IMR-90 (cell line): ENCODE results near the gene ZDHHC1. TPM values are rescaled to one million over a fixed set of nuclear protein-coding genes. Genes with fewer than 3 reads are reported as not detected.

Experiments used
- ATAC-seq: fragments of 200-7000 bp; cut with Tn5 transposase; 2 replicates; pipeline ENCODE4 v1.9.1; 2020; ENCODE audit warnings: low read depth, mild to moderate bottlenecking, moderate library complexity
- BruUV-seq: library from RNA; stranded (reverse); fragments of 400-500 nt; replicated peaks from 2 replicates; lab custom pipeline; 2021; lab: Mats Ljungman, UMichigan
- CTCF ChIA-PET: fragments of 300-600 bp; formaldehyde crosslinking; extraction: SDS; loops from one replicate; lab custom pipeline; 2021; ENCODE audit warnings: antibody characterized with exemption; lab: Yijun Ruan, JAX
- POLR2A ChIA-PET: fragments of 300-600 bp; sonication (Branson Sonifier 250); formaldehyde crosslinking; loops from one replicate; lab custom pipeline; 2022; ENCODE audit warnings: antibody characterized with exemption; ENCODE audit not compliant: unreplicated experiment; lab: Charles Lee
- DNase-seq: peaks from one replicate; pipeline ENCODE4 v3.0.0; 2013
- H2AFZ ChIP-seq: replicated peaks from 2 replicates; pipeline ENCODE3; 2013; ENCODE audit warnings: low read length, mild to moderate bottlenecking; ENCODE audit not compliant: poor library complexity
- H2AK5ac ChIP-seq: 2 replicates; pipeline ENCODE4 v1.6.1; 2013; ENCODE audit warnings: low read depth, low read length, inconsistent platforms
- H2AK9ac ChIP-seq: replicated peaks from 2 replicates; pipeline ENCODE3; 2013; ENCODE audit warnings: mild to moderate bottlenecking, low read depth, low read length, moderate library complexity; ENCODE audit not compliant: poor library complexity
- H2BK120ac ChIP-seq: 2 replicates; pipeline ENCODE4 v1.6.1; 2013; ENCODE audit warnings: low read depth, low read length, inconsistent platforms
- H2BK15ac ChIP-seq: 3 replicates; pipeline ENCODE4 v1.6.1; 2013; ENCODE audit warnings: low read depth, low read length, inconsistent platforms
- H2BK20ac ChIP-seq: 2 replicates; pipeline ENCODE4 v1.6.1; 2013; ENCODE audit warnings: low read depth, mild to moderate bottlenecking, inconsistent platforms, low read length, moderate library complexity
- H2BK5ac ChIP-seq: 2 replicates; pipeline ENCODE4 v1.6.1; 2013; ENCODE audit warnings: mild to moderate bottlenecking, low read depth, low read length, inconsistent platforms; ENCODE audit not compliant: poor library complexity, severe bottlenecking
- H3K14ac ChIP-seq: replicated peaks from 2 replicates; pipeline ENCODE4 v1.6.1; 2013; ENCODE audit warnings: low read depth, low read length, inconsistent platforms
- H3K18ac ChIP-seq: 2 replicates; pipeline ENCODE4 v1.6.1; 2013; ENCODE audit warnings: low read depth, low read length, control low read depth
- H3K23ac ChIP-seq: 2 replicates; pipeline ENCODE4 v1.6.1; 2013; ENCODE audit warnings: low read depth, low read length, inconsistent platforms
- H3K27ac ChIP-seq: 2 replicates; pipeline ENCODE4 v1.5.1; 2013; ENCODE audit warnings: mild to moderate bottlenecking, control low read depth, low read length; ENCODE audit not compliant: insufficient read depth
- H3K27me3 ChIP-seq: 2 replicates; pipeline ENCODE4 v1.6.1; 2013; ENCODE audit warnings: low read length; ENCODE audit not compliant: control insufficient read depth, insufficient read depth
- H3K36me3 ChIP-seq: 2 replicates; pipeline ENCODE4 v1.6.1; 2013; ENCODE audit warnings: low read length, mixed read lengths; ENCODE audit not compliant: control insufficient read depth, insufficient read depth
- H3K4ac ChIP-seq: 2 replicates; pipeline ENCODE4 v1.6.1; 2013; ENCODE audit warnings: low read depth, low read length, inconsistent platforms
- H3K4me1 ChIP-seq: 2 replicates; pipeline ENCODE4 v1.6.1; 2013; ENCODE audit warnings: low read length, mixed read lengths; ENCODE audit not compliant: control insufficient read depth, insufficient read depth
- H3K4me2 ChIP-seq: 2 replicates; pipeline ENCODE4 v1.6.1; 2013; ENCODE audit warnings: low read depth, mild to moderate bottlenecking, control low read depth, low read length, moderate library complexity
- H3K4me3 ChIP-seq: 2 replicates; pipeline ENCODE4 v1.5.1; 2013; ENCODE audit warnings: low read depth, mild to moderate bottlenecking, control low read depth, low read length, moderate library complexity; ENCODE audit not compliant: insufficient read depth
- H3K56ac ChIP-seq: 2 replicates; pipeline ENCODE4 v1.6.1; 2013; ENCODE audit warnings: low read length, inconsistent platforms; ENCODE audit not compliant: insufficient read depth; ENCODE audit errors: extremely low read depth
- H3K79me1 ChIP-seq, 2 experiments: 2 replicates each; pipeline ENCODE4 v1.6.1; 2013; ENCODE audit warnings: low read length in 2 of 2, inconsistent platforms in 1 of 2, low read depth in 1 of 2
- H3K9ac ChIP-seq: 2 replicates; pipeline ENCODE4 v1.6.1; 2013; ENCODE audit warnings: low read depth, low read length, control low read depth
- H3K9me1 ChIP-seq: 2 replicates; pipeline ENCODE4 v1.6.1; 2013; ENCODE audit warnings: low read length, inconsistent platforms; ENCODE audit not compliant: insufficient read depth
- H3K9me3 ChIP-seq: 2 replicates; pipeline ENCODE4 v1.6.1; 2013; ENCODE audit warnings: low read length; ENCODE audit not compliant: control insufficient read depth, insufficient read depth
- H4K20me1 ChIP-seq: 2 replicates; pipeline ENCODE4 v1.6.1; 2013; ENCODE audit warnings: low read length, inconsistent platforms; ENCODE audit not compliant: insufficient read depth
- H4K5ac ChIP-seq: 2 replicates; pipeline ENCODE4 v1.6.1; 2013; ENCODE audit warnings: mild to moderate bottlenecking, low read depth, low read length, control low read depth
- H4K8ac ChIP-seq, 2 experiments: 2 replicates each; pipeline ENCODE4 v1.6.1; 2013; ENCODE audit warnings: low read depth in 2 of 2, low read length in 2 of 2, control low read depth in 1 of 2, inconsistent platforms in 1 of 2
- H4K91ac ChIP-seq: 2 replicates; pipeline ENCODE4 v1.6.1; 2013; ENCODE audit warnings: low read depth, low read length, inconsistent platforms; ENCODE audit not compliant: insufficient read depth
- BHLHE40 ChIP-seq: fragments of 150-350 bp; IDR thresholded peaks from 2 replicates; pipeline ENCODE4 v1.6.1; 2016; ENCODE audit warnings: mild to moderate bottlenecking, low read depth, low read length
- CEBPB ChIP-seq: IDR thresholded peaks from 2 replicates; pipeline ENCODE4 v1.6.1; 2012; ENCODE audit warnings: low read depth, low read length, improper control_type of control experiment
- CHD1 ChIP-seq: IDR thresholded peaks from 2 replicates; pipeline ENCODE4 v1.6.1; 2012; ENCODE audit warnings: low read depth, low read length, improper control_type of control experiment
- CTCF ChIP-seq: conservative IDR thresholded peaks from 2 replicates; pipeline ENCODE4 v1.5.1; 2012; ENCODE audit warnings: mild to moderate bottlenecking, low read depth, low read length, improper control_type of control experiment
- ELK1 ChIP-seq: fragments of 150-350 bp; IDR thresholded peaks from 2 replicates; pipeline ENCODE4 v1.6.1; 2016; ENCODE audit warnings: low read depth, mild to moderate bottlenecking, low read length, moderate library complexity, borderline replicate concordance
- FOS ChIP-seq: fragments of 150-350 bp; IDR thresholded peaks from 2 replicates; pipeline ENCODE4 v1.6.1; 2016; ENCODE audit warnings: low read depth, low read length
- MAFK ChIP-seq: IDR thresholded peaks from 2 replicates; pipeline ENCODE4 v1.6.1; 2012; ENCODE audit warnings: low read depth, low read length, improper control_type of control experiment
- MAZ ChIP-seq: IDR thresholded peaks from 2 replicates; pipeline ENCODE4 v1.6.1; 2012; ENCODE audit warnings: low read depth, mild to moderate bottlenecking, low read length, improper control_type of control experiment, moderate library complexity, borderline replicate concordance
- MXI1 ChIP-seq: IDR thresholded peaks from 2 replicates; pipeline ENCODE4 v1.6.1; 2012; ENCODE audit warnings: low read depth, mild to moderate bottlenecking, low read length, moderate library complexity, borderline replicate concordance
- NFE2L2 ChIP-seq: fragments of 150-350 bp; IDR thresholded peaks from 2 replicates; pipeline ENCODE4 v1.6.1; 2016; ENCODE audit warnings: low read depth, mild to moderate bottlenecking, low read length
- POLR2A ChIP-seq: IDR thresholded peaks from 2 replicates; pipeline ENCODE4 v1.6.1; 2012; ENCODE audit warnings: mild to moderate bottlenecking, low read depth, low read length
- RAD21 ChIP-seq: IDR thresholded peaks from 2 replicates; pipeline ENCODE4 v1.6.1; 2012; ENCODE audit warnings: low read length, improper control_type of control experiment
- RCOR1 ChIP-seq: IDR thresholded peaks from 2 replicates; pipeline ENCODE4 v1.6.1; 2012; ENCODE audit warnings: mild to moderate bottlenecking, low read length, improper control_type of control experiment; ENCODE audit not compliant: insufficient replicate concordance
- RFX5 ChIP-seq: IDR thresholded peaks from 2 replicates; pipeline ENCODE4 v1.8.0; 2012; ENCODE audit warnings: low read depth, mild to moderate bottlenecking, low read length, moderate library complexity
- SMC3 ChIP-seq: fragments of 150-350 bp; IDR thresholded peaks from 2 replicates; pipeline ENCODE4 v1.6.1; 2016; ENCODE audit warnings: low read depth, mild to moderate bottlenecking, antibody characterized with exemption, low read length, moderate library complexity
- USF2 ChIP-seq: fragments of 150-350 bp; IDR thresholded peaks from 2 replicates; pipeline ENCODE4 v1.6.1; 2017; ENCODE audit warnings: mild to moderate bottlenecking, antibody characterized with exemption, low read length, low read depth
- WGBS, 2 experiments: methylation state at CpG; one replicate each; pipeline versions ENCODE4 v1.1.5 to v1.1.7; 2013; ENCODE audit warnings: missing lambda C conversion rate in 2 of 2; ENCODE audit not compliant: insufficient read length in 1 of 2; ENCODE audit errors: extremely low coverage in 2 of 2; 5-methylcytosine and 5-hydroxymethylcytosine counted together
- dilution Hi-C: fragments of 300-500 bp; cut with HindIII; formaldehyde crosslinking; loops from one replicate; pipeline ENCODE4 v1.14.3; 2018; ENCODE audit warnings: low sequenced_read_pairs; ENCODE audit not compliant: unreplicated experiment
- in situ Hi-C: fragments of 300-500 bp; cut with MboI; formaldehyde crosslinking; loops from 3 replicates; pipeline ENCODE4 v1.14.3; 2019; ENCODE audit warnings: low sequenced_read_pairs, inconsistent platforms, mixed read lengths
- intact Hi-C: fragments of 100-400 bp; cut with micrococcal nuclease; formaldehyde crosslinking; loops from 2 replicates; pipeline ENCODE4 v1.10.0; 2022
- polyA plus RNA-seq, 3 experiments: library from polyadenylated mRNA; depleted of rRNA; stranded (reverse); fragments of >200 nt; gene quantifications; 2 replicates each; pipeline ENCODE4 v1.2.3, GENCODE V29; 2012; ENCODE audit warnings: low replicate concordance in 1 of 3
- total RNA-seq: library from RNA; depleted of rRNA; stranded (reverse); fragments of >200 nt; gene quantifications from 2 replicates; pipeline ENCODE4 v1.2.3, GENCODE V29; 2012

ZDHHC1 gene
- total and polyA plus RNA-seq, 2 of the 4 experiments (the other 2 are of a cell fraction): 2.0 to 5.9 TPM

DNA sequence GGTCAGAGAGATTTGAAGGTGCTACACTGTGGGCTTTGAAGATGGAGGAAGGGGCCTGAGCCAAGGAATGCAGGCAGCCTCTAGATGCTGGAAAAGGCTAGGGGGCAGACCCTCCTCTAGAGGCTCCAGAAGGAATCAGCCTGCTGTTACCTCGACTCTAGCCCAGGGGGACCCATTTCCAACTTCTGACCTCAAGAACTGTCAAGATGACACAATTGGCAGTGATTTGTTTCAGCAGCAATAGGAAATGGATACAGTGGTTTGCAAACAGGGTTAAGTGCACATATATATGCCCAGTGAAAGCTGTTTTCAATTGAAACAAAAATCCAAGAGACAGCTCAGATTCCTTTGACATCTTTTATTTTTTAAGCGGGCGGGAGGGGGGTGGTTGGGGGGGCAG lies 3.7 kb upstream of the ZDHHC1 start:
- no peak overlapping the region for H3K56ac ChIP-seq
- H4K91ac ChIP-seq: no peak overlapping the region
- no peak overlapping the region for H3K18ac ChIP-seq
- no peak overlapping the region for H2AK5ac ChIP-seq
- no peak overlapping the region for H3K14ac ChIP-seq
- peaks cover 11% of the 10 kb centered on the region for H3K27me3 ChIP-seq
- no peak for TF ChIP-seq BHLHE40
- no peak for TF ChIP-seq RAD21
- no peak for TF ChIP-seq CEBPB
- no peak for TF ChIP-seq CTCF
- TF ChIP-seq USF2: no peak
- TF ChIP-seq CHD1: no peak
- TF ChIP-seq RCOR1: no peak
- TF ChIP-seq MAFK: no peak
- no peak for TF ChIP-seq RFX5
- no peak for TF ChIP-seq MAZ
- no peak for TF ChIP-seq POLR2A
- no peak for TF ChIP-seq ELK1
- no peak for TF ChIP-seq MXI1
- no peak for TF ChIP-seq SMC3
- no peak for TF ChIP-seq FOS
- no peak for TF ChIP-seq NFE2L2
- H3K9me3 ChIP-seq: no peaks in the 10 kb centered on the region
- H3K4ac ChIP-seq: no peak overlapping the region
- dilution Hi-C loops (no loop called here), in situ Hi-C loops (no loop called here), intact Hi-C loops (no loop called here)
- DNase-seq: no peak
- POLR2A ChIA-PET: no interaction called here
- no peaks in the 10 kb centered on the region for H3K9me1 ChIP-seq
- no peak overlapping the region for H2BK20ac ChIP-seq
- no peaks in the 10 kb centered on the region for H4K20me1 ChIP-seq
- no peak overlapping the region for H3K4me3 ChIP-seq
- H2AK9ac ChIP-seq: no peak overlapping the region
- no peak overlapping the region for H2BK5ac ChIP-seq
- peaks cover 2 to 7% of the 10 kb centered on the region in 2 experiments; a peak in 3 of 4 replicates for H3K79me1 ChIP-seq
- BruUV-seq: no TSS peak
- H2AFZ ChIP-seq: no peak overlapping the region
- H2BK120ac ChIP-seq: no peak overlapping the region
- no peaks in the 10 kb centered on the region for H3K36me3 ChIP-seq
- no peak overlapping the region for H3K23ac ChIP-seq
- no peaks in the 10 kb centered on the region; the same call in 1 of the 2 replicates for H3K4me1 ChIP-seq
- no peak overlapping the region for H3K27ac ChIP-seq
- H2BK15ac ChIP-seq: no peak overlapping the region
- H4K5ac ChIP-seq: no peak overlapping the region
- no peak overlapping the region for H4K8ac ChIP-seq
- CTCF ChIA-PET: no interaction called here
- H3K4me2 ChIP-seq: no peak overlapping the region
- H3K9ac ChIP-seq: no peak overlapping the region
- no peak for ATAC-seq
- no CpG with 5 or more reads among the region's 3 CpGs for WGBS, 2 experiments
